Left ventricle myocardium inferior (tissue), 1 donor: Measurements from ENCODE around the gene TRAF3. TPM values are rescaled to one million over a fixed set of nuclear protein-coding genes. Genes with fewer than 3 reads are reported as not detected.
"Not testable (repeated sequence)": the region's sequence is repeated elsewhere in the genome, so short reads cannot be mapped to it uniquely, and the experiment has no call there.

ENCODE experiments used
- DNase-seq: peaks from one replicate; pipeline ENCODE4 v3.0.0-alpha.2; 2020
- H3K27ac ChIP-seq: fragments of 200-600 bp; replicated peaks from 2 replicates; pipeline ENCODE4 v1.8.0; 2021
- H3K27me3 ChIP-seq: fragments of 200-600 bp; 2 replicates; pipeline ENCODE4 v1.8.0; 2021; ENCODE audit warnings: low read depth
- H3K36me3 ChIP-seq: fragments of 200-600 bp; 2 replicates; pipeline ENCODE4 v1.8.0; 2021
- H3K4me1 ChIP-seq: fragments of 200-600 bp; 2 replicates; pipeline ENCODE4 v1.8.0; 2021
- H3K4me3 ChIP-seq: fragments of 200-600 bp; 2 replicates; pipeline ENCODE4 v1.8.0; 2021; ENCODE audit warnings: mild to moderate bottlenecking, moderate library complexity
- H3K9me3 ChIP-seq: fragments of 200-600 bp; replicated peaks from 2 replicates; pipeline ENCODE4 v1.8.0; 2021
- intact Hi-C: fragments of 100-400 bp; cut with micrococcal nuclease; formaldehyde crosslinking; loops from one replicate; pipeline ENCODE4 v1.11.0; 2022
- total RNA-seq: library from RNA; stranded (reverse); fragmentation: NEBNext Ultra II Directional; extraction: Animal tissue kit (Norgen Biotek cat#: 25700); gene quantifications from one replicate; pipeline ENCODE4 v1.2.1, GENCODE V29; 2021
- TF ChIP-seq, protein P1 (sequence below): fragments of 200-600 bp; IDR thresholded peaks from 2 replicates; pipeline ENCODE4 v1.8.0; 2021; ENCODE audit warnings: antibody characterized with exemption, mild to moderate bottlenecking, borderline replicate concordance
- donor health status: DM: no; HTN: yes; CAD: no; lungs with severe emphysema.

TRAF3 gene
- total RNA-seq, 1 donor from 2014 or later: 11.3 TPM

DNA sequence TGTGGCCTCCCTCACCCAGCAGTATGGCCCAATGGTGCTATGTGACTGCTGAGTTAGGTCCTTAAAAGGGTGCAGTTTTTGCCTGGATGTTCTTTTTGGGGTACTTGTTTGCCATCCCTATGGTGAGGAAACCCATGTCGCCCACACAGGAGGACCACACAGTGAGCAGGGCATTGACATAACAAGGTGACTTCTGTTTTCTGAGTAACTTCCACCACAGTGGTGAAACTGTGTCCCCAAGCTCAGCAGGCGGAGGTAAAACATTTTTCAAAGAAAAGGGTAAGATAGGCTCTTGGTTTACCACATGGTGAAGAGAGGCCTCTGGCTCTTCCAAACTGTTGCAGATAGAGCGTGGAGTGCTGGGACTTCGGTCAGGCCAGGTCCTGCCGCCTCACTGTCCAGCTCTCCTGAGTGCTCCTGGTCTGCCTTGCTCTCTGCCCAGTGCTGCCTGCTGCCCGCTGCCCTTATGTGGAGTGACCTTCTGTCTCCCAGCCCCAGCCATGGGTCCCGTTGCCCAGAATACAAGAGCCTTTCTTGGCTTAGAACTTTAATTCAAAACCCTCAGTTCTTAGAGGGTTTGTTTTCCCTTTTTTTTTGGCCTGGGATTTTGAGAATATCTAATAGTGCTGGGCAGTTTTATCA is 54.0 kb downstream of the TRAF3 start:
- no peak for DNase-seq
- peaks cover 5% of the 10 kb centered on the region for H3K4me1 ChIP-seq
- no peaks in the 10 kb centered on the region for H3K36me3 ChIP-seq
- intact Hi-C loops: no loop called here
- H3K27ac ChIP-seq: no peak overlapping the region
- no peaks in the 10 kb centered on the region for H3K27me3 ChIP-seq
- no peaks in the 10 kb centered on the region for H3K9me3 ChIP-seq
- H3K4me3 ChIP-seq: no peak overlapping the region
- TF ChIP-seq, protein P1, sequence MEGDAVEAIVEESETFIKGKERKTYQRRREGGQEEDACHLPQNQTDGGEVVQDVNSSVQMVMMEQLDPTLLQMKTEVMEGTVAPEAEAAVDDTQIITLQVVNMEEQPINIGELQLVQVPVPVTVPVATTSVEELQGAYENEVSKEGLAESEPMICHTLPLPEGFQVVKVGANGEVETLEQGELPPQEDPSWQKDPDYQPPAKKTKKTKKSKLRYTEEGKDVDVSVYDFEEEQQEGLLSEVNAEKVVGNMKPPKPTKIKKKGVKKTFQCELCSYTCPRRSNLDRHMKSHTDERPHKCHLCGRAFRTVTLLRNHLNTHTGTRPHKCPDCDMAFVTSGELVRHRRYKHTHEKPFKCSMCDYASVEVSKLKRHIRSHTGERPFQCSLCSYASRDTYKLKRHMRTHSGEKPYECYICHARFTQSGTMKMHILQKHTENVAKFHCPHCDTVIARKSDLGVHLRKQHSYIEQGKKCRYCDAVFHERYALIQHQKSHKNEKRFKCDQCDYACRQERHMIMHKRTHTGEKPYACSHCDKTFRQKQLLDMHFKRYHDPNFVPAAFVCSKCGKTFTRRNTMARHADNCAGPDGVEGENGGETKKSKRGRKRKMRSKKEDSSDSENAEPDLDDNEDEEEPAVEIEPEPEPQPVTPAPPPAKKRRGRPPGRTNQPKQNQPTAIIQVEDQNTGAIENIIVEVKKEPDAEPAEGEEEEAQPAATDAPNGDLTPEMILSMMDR: no peak

GRCh38 chr14:102833341-102833740 is 56.1 kb downstream of the TRAF3 start:
- no peak for DNase-seq
- no peaks in the 10 kb centered on the region for H3K36me3 ChIP-seq
- no peaks in the 10 kb centered on the region for H3K27me3 ChIP-seq
- TF ChIP-seq, protein P1: no peak
- H3K4me3 ChIP-seq: no peak overlapping the region
- no peak overlapping the region for H3K27ac ChIP-seq
- no peaks in the 10 kb centered on the region for H3K9me3 ChIP-seq
- intact Hi-C loops: no loop called here
- peaks cover 5% of the 10 kb centered on the region for H3K4me1 ChIP-seq

GRCh38 chr14:102833991-102834390 is 56.7 kb downstream of the TRAF3 start:
- Histone ChIP-seq H3K4me3 (no peak overlapping the region), H3K36me3 (no peaks in the 10 kb centered on the region), H3K4me1 (peaks cover 4% of the 10 kb centered on the region), H3K27ac (no peak overlapping the region), H3K9me3 (no peaks in the 10 kb centered on the region), H3K27me3 (no peaks in the 10 kb centered on the region)
- intact Hi-C loops: no loop called here
- DNase-seq: no peak
- TF ChIP-seq, protein P1: no peak

DNA sequence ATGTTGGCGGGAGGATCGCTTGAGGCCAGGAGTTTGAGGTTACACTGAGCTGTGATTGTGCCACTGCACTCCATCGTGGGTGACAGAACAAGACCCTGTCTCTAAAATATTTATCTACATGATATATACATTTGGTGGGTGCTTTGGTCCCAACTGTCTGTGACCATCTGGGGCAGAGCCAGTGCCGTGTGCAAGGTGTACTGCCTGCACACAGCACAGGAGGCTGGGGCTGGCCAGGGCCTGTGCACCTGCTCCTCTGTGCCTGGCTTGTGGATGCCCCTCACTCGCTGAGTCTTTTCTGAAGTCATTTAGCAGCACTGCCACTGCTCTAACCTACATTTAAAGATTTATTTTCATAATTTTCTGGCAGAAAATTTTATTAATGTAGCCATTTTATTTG is 58.7 kb downstream of the TRAF3 start:
- intact Hi-C loops: no loop called here
- Histone ChIP-seq H3K36me3 (no peaks in the 10 kb centered on the region), H3K4me1 (no peaks in the 10 kb centered on the region), H3K27me3 (no peaks in the 10 kb centered on the region), H3K4me3 (no peak overlapping the region), H3K27ac (no peak overlapping the region), H3K9me3 (no peaks in the 10 kb centered on the region)
- TF ChIP-seq, protein P1: no peak
- no peak for DNase-seq

DNA sequence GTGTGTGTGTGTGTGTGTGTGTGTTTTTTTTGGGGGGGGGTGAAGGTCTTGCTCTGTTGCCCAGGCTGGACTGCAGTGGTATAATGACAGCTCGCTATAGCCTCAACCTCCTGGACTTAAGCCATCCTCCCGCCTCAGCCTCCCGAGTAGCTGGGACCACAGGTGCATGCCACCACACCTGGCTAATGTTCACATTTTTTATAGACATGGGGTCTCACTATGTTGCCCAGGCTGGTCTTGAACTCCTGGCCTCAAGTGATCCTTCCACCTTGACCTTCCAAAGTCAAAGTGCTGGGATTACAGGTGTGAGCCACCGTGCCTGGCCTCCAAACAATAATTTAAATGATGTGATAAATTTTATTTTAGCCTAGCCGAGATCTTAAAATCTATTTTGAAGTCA is 59.9 kb downstream of the TRAF3 start:
- intact Hi-C loops, H3K27ac ChIP-seq, H3K27me3 ChIP-seq, H3K4me1 ChIP-seq, H3K9me3 ChIP-seq, H3K4me3 ChIP-seq, H3K36me3 ChIP-seq, DNase-seq: not testable (repeated sequence)

GRCh38 chr14:102838501-102838900 is 61.3 kb downstream of the TRAF3 start:
- no peaks in the 10 kb centered on the region for H3K9me3 ChIP-seq
- intact Hi-C loops: no loop called here
- no peaks in the 10 kb centered on the region for H3K36me3 ChIP-seq
- no peak for DNase-seq
- TF ChIP-seq, protein P1: no peak
- no peak overlapping the region for H3K4me3 ChIP-seq
- H3K4me1 ChIP-seq: no peaks in the 10 kb centered on the region
- no peak overlapping the region for H3K27ac ChIP-seq
- no peaks in the 10 kb centered on the region for H3K27me3 ChIP-seq
